Measurements from ENCODE around the gene PTDSS2. TPM values are rescaled to one million over a fixed set of nuclear protein-coding genes. Genes with fewer than 3 reads are reported as not detected.

Gene PTDSS2
- total and polyA plus RNA-seq, 9 of the 15 experiments (the other 6 are each of a cell fraction or from before 2014, with no cell fraction given): 0.45 to 53.9 (median 17.2) TPM

- TF ChIP-seq, protein P1, sequence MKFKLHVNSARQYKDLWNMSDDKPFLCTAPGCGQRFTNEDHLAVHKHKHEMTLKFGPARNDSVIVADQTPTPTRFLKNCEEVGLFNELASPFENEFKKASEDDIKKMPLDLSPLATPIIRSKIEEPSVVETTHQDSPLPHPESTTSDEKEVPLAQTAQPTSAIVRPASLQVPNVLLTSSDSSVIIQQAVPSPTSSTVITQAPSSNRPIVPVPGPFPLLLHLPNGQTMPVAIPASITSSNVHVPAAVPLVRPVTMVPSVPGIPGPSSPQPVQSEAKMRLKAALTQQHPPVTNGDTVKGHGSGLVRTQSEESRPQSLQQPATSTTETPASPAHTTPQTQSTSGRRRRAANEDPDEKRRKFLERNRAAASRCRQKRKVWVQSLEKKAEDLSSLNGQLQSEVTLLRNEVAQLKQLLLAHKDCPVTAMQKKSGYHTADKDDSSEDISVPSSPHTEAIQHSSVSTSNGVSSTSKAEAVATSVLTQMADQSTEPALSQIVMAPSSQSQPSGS (CRISPR knock-in tag; IDR thresholded peaks at IDR 0.05): no peak
Observed at GRCh38 chr11:488992-489391, 38.9 kb downstream of the PTDSS2 start (continued).

- Histone ChIP-seq H3K27ac (ENCODE audit: extremely low read depth, low read depth, low read length) (no peak overlapping the region), H3K4me2 (ENCODE audit: insufficient read depth, low read length) (no peak overlapping the region), H3K9me1 (ENCODE audit: control insufficient read depth, insufficient read depth, low read length) (no peaks in the 10 kb centered on the region), H3K27me3 (ENCODE audit: control insufficient read depth in 2 of 2, insufficient read depth in 2 of 2, low read length in 2 of 2) (no peaks in the 10 kb centered on the region), H3K4me1 (replicated peaks in 1 of 2; ENCODE audit: control insufficient read depth in 2 of 2, insufficient read depth in 2 of 2, low read length in 2 of 2) (peaks cover 0 to 30% of the 10 kb centered on the region in 2 experiments; a peak in 2 of 5 replicates), H3K9ac (ENCODE audit: insufficient read depth in 1 of 2, low read depth in 2 of 2, low read length in 2 of 2) (no peak overlapping the region), H3K36me3 (ENCODE audit: control insufficient read depth, insufficient read depth, low read length) (peaks cover 67% of the 10 kb centered on the region; the same call in 2 of the 3 replicates), H3K79me2 (ENCODE audit: control insufficient read depth, insufficient read depth, low read length) (peaks cover under 1% of the 10 kb centered on the region; the same call in 1 of the 3 replicates), H2AFZ (ENCODE audit: low read depth, low read length) (no peak overlapping the region), H3K4me3 (no peak overlapping the region), H4K20me1 (replicated peaks; ENCODE audit: control insufficient read depth, insufficient read depth, low read length) (no peaks in the 10 kb centered on the region), H3K9me3 (replicated peaks; ENCODE audit: control insufficient read depth, insufficient read depth, low read depth, low read length) (no peaks in the 10 kb centered on the region)
- no peak for FAIRE-seq
- no peak for DNase-seq (ENCODE audit: extremely low read depth in 1 of 4, low spot score in 3 of 4)
- no peak for ATAC-seq
- ChIA-PET POLR2A (interaction anchor here (0.6 kb wide), 2 partner anchors 12 to 20 kb away, joined by 3 read pairs; no protein-coding TSS in a partner anchor), CTCF (ENCODE audit: low intra/inter-chr PET ratio) (no interaction called here)
- in situ Hi-C loops (cut with MboI) (no loop called here), intact Hi-C loops (cut with micrococcal nuclease) (no loop called here)
- TF ChIP-seq ZBTB1 (CRISPR knock-in tag; IDR thresholded peaks at IDR 0.05; ENCODE audit: borderline replicate concordance, low read depth): no peak
- TF ChIP-seq, protein P2, sequence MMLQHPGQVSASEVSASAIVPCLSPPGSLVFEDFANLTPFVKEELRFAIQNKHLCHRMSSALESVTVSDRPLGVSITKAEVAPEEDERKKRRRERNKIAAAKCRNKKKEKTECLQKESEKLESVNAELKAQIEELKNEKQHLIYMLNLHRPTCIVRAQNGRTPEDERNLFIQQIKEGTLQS (IDR thresholded peaks at IDR 0.05): no peak
- TF ChIP-seq, protein P2 (CRISPR knock-in tag; conservative IDR thresholded peaks at IDR 0.05): no peak
- no peak for TF ChIP-seq SIX5 (IDR thresholded peaks at IDR 0.05; ENCODE audit: borderline replicate concordance in 1 of 2, insufficient read depth in 1 of 2, low read depth in 1 of 2, low read length in 2 of 2)
- no peak for TF ChIP-seq TBL1XR1 (IDR thresholded peaks at IDR 0.05; ENCODE audit: low read length in 2 of 2)
- TF ChIP-seq ZBTB33 (CRISPR knock-in tag; IDR thresholded peaks at IDR 0.05): peak; percentile 43; the same call in 1 of the 2 replicates
- no peak for TF ChIP-seq FOSL1 (tag; conservative IDR thresholded peaks at IDR 0.05)
- WGBS (ENCODE audit: insufficient coverage, low coverage, missing lambda C conversion rate): 98% methylated on average over 11 of the region's 37 CpGs
- no TSS peak for BruUV-seq (replicated peaks)
Observed at GRCh38 chr11:489610-490185, 39.6 kb downstream of the PTDSS2 start.
